G401.6 (cell line): ENCODE data around the gene CUL4A.

Experiments used
- FAIRE-seq: peaks from 2 replicates; lab custom pipeline; 2012; peaks lifted over from hg19 to GRCh38; lab: Jason Lieb, UNC

Gene CUL4A

GRCh38 chr13:113208421-113209335 is 735 bp upstream of the CUL4A start, which contains the start of gene PCID2:
TSS of gene PCID2 (minus strand) at chr13:113208669. CDS start at chr13:113208634, 35 bp downstream.
- no peak for FAIRE-seq

- no peak for FAIRE-seq
These were observed 477 bp downstream of the CUL4A start for GRCh38 chr13:113209759-113210421.

- FAIRE-seq: no peak
These were observed 1.4 kb downstream of the CUL4A start for GRCh38 chr13:113210833-113211232.

- peak; percentile 3 for FAIRE-seq
These were observed 2.4 kb downstream of the CUL4A start for GRCh38 chr13:113211774-113212173.

- no peak for FAIRE-seq
These were observed 7.0 kb downstream of the CUL4A start for GRCh38 chr13:113216254-113217048.

GRCh38 chr13:113218586-113218985 is 9.2 kb downstream of the CUL4A start:
- FAIRE-seq: no peak

GRCh38 chr13:113219256-113219940 is 10.0 kb downstream of the CUL4A start:
- FAIRE-seq: no peak

- no peak for FAIRE-seq
These were observed 10.8 kb downstream of the CUL4A start for GRCh38 chr13:113220141-113220598.

GRCh38 chr13:113220877-113221276 is 11.5 kb downstream of the CUL4A start:
- FAIRE-seq: no peak

- no peak for FAIRE-seq
These were observed 13.7 kb downstream of the CUL4A start for GRCh38 chr13:113223070-113223469.

GRCh38 chr13:113224486-113224885 is 15.1 kb downstream of the CUL4A start:
- no peak for FAIRE-seq

GRCh38 chr13:113225515-113225914 is 16.1 kb downstream of the CUL4A start:
- FAIRE-seq: no peak

GRCh38 chr13:113226873-113227450 is 17.5 kb downstream of the CUL4A start:
- no peak for FAIRE-seq

- no peak for FAIRE-seq
These were observed 19.7 kb downstream of the CUL4A start for GRCh38 chr13:113229161-113229560.

GRCh38 chr13:113229791-113230190 is 20.4 kb downstream of the CUL4A start:
- FAIRE-seq: no peak

- no peak for FAIRE-seq
These were observed 22.1 kb downstream of the CUL4A start for GRCh38 chr13:113231306-113232207.

- no peak for FAIRE-seq
These were observed 23.0 kb downstream of the CUL4A start for GRCh38 chr13:113232208-113233003.

- FAIRE-seq: no peak
These were observed 23.7 kb downstream of the CUL4A start for GRCh38 chr13:113233101-113233500.

GRCh38 chr13:113238536-113238935 is 29.1 kb downstream of the CUL4A start:
- FAIRE-seq: peak; percentile 70

- no peak for FAIRE-seq
These were observed 29.9 kb downstream of the CUL4A start for GRCh38 chr13:113239357-113239756.
